K562 (cell line): ENCODE results near the gene SLC18A3.

Experiments used
- EZH2 ChIP-seq: IDR thresholded peaks from 2 replicates; pipeline ENCODE4 v1.6.1; 2012; ENCODE audit warnings: low read depth, mild to moderate bottlenecking, inconsistent platforms, low read length, borderline replicate concordance
- THAP12 ChIP-seq: fragments of 250-450 bp; sonication (Bioruptor Pico); IDR thresholded peaks from 2 replicates; pipeline ENCODE4 v1.9.0; 2021; ENCODE audit warnings: mild to moderate bottlenecking, inconsistent platforms

GRCh38 chr10:49594594-49594993, 15.5 kb upstream of the SLC18A3 start:
- no peak for TF ChIP-seq EZH2
- no peak for TF ChIP-seq THAP12 (CRISPR knock-in tag)
